ENCODE results near the gene ZDHHC11B. TPM values are rescaled to one million over a fixed set of nuclear protein-coding genes. Genes with fewer than 3 reads are reported as not detected.
"Not testable (repeated sequence)": the region's sequence is repeated elsewhere in the genome, so short reads cannot be mapped to it uniquely, and the experiment has no call there.

The ZDHHC11B gene
- total RNA-seq, 2 donors from 2014 or later: 0.55 to 3.0 TPM

- TF ChIP-seq, protein P1, sequence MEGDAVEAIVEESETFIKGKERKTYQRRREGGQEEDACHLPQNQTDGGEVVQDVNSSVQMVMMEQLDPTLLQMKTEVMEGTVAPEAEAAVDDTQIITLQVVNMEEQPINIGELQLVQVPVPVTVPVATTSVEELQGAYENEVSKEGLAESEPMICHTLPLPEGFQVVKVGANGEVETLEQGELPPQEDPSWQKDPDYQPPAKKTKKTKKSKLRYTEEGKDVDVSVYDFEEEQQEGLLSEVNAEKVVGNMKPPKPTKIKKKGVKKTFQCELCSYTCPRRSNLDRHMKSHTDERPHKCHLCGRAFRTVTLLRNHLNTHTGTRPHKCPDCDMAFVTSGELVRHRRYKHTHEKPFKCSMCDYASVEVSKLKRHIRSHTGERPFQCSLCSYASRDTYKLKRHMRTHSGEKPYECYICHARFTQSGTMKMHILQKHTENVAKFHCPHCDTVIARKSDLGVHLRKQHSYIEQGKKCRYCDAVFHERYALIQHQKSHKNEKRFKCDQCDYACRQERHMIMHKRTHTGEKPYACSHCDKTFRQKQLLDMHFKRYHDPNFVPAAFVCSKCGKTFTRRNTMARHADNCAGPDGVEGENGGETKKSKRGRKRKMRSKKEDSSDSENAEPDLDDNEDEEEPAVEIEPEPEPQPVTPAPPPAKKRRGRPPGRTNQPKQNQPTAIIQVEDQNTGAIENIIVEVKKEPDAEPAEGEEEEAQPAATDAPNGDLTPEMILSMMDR (IDR thresholded peaks at IDR 0.05): no peak
- TF ChIP-seq POLR2AphosphoS5 (IDR thresholded peaks at IDR 0.05) (no peak), POLR2A (IDR thresholded peaks at IDR 0.05) (no peak)
- Histone ChIP-seq H3K27me3 (replicated peaks; ENCODE audit: insufficient read depth) (no peaks in the 10 kb centered on the region), H3K4me1 (replicated peaks) (no peaks in the 10 kb centered on the region)
These were observed 99.7 kb downstream of the ZDHHC11B start for GRCh38 chr5:684751-685216.

GRCh38 chr5:683551-684481 is 100.7 kb downstream of the ZDHHC11B start:
- no peaks in the 10 kb centered on the region for H3K9me3 ChIP-seq
- no peak overlapping the region for H3K4me3 ChIP-seq
- intact Hi-C loops (cut with DNase I): loop anchor here (2.0 kb wide), 1 partner anchor 91 kb away; no protein-coding TSS in a partner anchor
- H3K27me3 ChIP-seq (replicated peaks; ENCODE audit: insufficient read depth): no peaks in the 10 kb centered on the region
- TF ChIP-seq, protein P1 (IDR thresholded peaks at IDR 0.05): no peak
- no peak for TF ChIP-seq POLR2AphosphoS5 (IDR thresholded peaks at IDR 0.05)
- no peaks in the 10 kb centered on the region for H3K4me1 ChIP-seq (replicated peaks)
- no peak overlapping the region for H3K27ac ChIP-seq
- H3K36me3 ChIP-seq: no peaks in the 10 kb centered on the region
- no peak for DNase-seq (ENCODE audit: low spot score)
- WGBS: 81% methylated on average over 30 of the region's 30 CpGs

More at GRCh38 chr5:684751-685216, 99.7 kb downstream of the ZDHHC11B start:
- Histone ChIP-seq H3K27ac (no peak overlapping the region), H3K4me3 (no peak overlapping the region), H3K9me3 (no peaks in the 10 kb centered on the region), H3K36me3 (no peaks in the 10 kb centered on the region)
- DNase-seq (ENCODE audit: low spot score): no peak
- 81% methylated on average over 17 of the region's 17 CpGs for WGBS
- intact Hi-C loops (cut with DNase I): no loop called here

DNA sequence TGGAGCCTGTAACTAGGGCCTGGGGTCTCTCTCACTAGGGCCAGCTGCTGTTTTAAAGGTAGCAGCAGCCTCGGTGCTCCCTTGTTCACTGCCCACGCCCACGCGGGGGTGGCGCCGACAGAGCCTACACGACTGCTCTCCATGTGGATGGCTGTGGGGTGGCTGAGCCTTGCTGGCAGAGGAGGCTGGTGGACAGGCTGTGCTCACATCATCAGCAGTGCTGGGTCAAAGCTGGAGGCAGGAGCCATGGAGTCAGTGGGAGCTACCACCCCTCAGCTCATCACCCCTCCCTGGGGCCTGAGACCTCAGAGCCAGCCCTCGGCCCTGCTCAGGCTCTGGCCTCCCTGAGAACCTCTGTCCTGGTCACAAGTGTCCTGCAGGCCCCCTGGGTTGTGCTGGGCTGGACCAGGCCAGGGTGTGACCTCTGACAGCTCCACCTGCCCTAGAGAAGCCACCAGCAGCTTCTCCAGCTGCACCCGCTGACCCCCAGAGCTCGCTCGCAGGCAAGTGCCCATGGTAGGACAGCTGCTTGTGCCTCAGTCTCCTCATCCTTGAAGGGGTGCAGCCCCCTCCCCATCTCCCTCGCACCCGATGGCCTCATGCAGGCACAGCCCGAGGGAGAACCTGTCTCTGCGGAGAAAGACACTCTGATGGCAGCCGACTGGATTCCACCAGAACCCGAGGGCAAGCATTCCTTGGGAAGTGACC is 101.7 kb downstream of the ZDHHC11B start:
- H3K4me1 ChIP-seq (replicated peaks); H3K27ac ChIP-seq; H3K27me3 ChIP-seq (replicated peaks; ENCODE audit: insufficient read depth); H3K4me3 ChIP-seq; H3K9me3 ChIP-seq; DNase-seq (ENCODE audit: low spot score); H3K36me3 ChIP-seq: not testable (repeated sequence)
- 88% methylated on average over 13 of the region's 17 CpGs for WGBS
- intact Hi-C loops (cut with DNase I): loop anchor here (2.0 kb wide), 1 partner anchor 92 kb away; no protein-coding TSS in a partner anchor

GRCh38 chr5:682216-682615 is 102.3 kb downstream of the ZDHHC11B start:
- not testable (repeated sequence) for H3K27ac ChIP-seq; H3K4me3 ChIP-seq; H3K4me1 ChIP-seq (replicated peaks); H3K9me3 ChIP-seq; DNase-seq (ENCODE audit: low spot score); H3K27me3 ChIP-seq (replicated peaks; ENCODE audit: insufficient read depth); H3K36me3 ChIP-seq
- WGBS: no CpG with 5 or more reads among the region's 3 CpGs
- intact Hi-C loops (cut with DNase I): loop anchor here (2.0 kb wide), 1 partner anchor 93 kb away; no protein-coding TSS in a partner anchor

DNA sequence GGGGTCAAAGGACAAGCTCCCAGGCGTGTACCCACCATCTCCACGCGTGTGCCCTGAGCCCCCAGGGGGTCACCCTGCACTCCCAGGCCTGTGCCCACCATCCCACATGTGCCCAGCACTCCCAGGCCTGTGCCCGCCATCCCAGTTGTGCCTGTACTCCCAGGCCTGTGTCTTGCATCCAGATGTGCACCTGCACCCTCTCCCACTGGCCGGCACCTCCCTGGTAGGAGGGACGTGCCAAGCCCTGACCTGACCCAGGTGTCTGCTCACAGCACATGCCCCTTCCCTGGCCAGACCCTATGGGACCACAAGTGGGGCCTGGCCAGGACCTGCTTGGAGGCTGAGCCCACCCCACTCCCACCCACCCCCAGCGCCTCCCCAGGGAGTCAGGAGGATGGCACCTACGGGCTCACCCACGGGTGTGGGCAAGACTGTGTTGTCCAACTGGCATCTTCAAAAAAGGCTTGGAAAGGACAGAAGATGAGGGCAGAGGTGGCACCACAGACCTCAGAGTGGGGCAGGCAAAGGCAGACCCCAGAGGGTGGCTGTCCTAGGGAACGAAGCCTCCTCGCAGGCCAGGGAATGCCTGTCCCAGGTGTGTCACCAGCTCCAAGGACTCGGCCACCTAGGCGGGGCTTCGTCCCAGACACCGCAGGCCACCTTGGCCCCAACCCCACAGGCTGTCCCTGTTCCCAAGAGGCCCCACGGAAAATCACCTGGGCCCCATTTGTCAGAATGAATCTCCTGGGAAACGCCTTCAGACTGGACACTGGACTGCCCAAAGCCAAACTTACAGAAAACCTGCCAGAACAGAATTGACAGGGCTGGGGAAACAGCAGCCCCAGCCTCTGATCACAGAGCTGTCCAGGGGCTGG is 103.0 kb downstream of the ZDHHC11B start:
- H3K9me3 ChIP-seq; H3K27me3 ChIP-seq (replicated peaks; ENCODE audit: insufficient read depth); H3K27ac ChIP-seq; H3K4me1 ChIP-seq (replicated peaks); H3K4me3 ChIP-seq; H3K36me3 ChIP-seq; DNase-seq (ENCODE audit: low spot score): not testable (repeated sequence)
- intact Hi-C loops (cut with DNase I): loop anchor here (2.0 kb wide), 1 partner anchor 93 kb away; no protein-coding TSS in a partner anchor
- 97% methylated on average over 13 of the region's 17 CpGs for WGBS

DNA sequence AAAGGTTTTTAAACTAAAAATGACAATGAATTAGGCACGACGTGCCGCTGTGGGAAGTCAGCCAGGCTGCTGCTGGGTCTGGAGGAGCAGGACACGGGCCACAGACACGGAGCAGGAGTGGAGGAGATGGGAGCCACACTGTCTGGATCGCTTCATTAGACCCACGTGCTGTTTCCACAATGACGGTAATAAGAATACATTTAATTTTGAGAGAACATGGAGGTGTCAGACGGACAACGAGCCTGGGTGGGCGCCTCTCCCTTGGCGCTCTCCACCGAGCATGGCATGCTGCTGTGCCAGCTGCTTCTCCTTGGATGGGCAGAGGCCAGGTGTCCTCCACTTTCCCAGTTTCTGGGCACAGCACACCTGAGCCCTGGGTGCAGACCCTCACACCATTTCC is 103.7 kb downstream of the ZDHHC11B start:
- WGBS: 75% methylated on average over 13 of the region's 13 CpGs
- H3K36me3 ChIP-seq; H3K4me1 ChIP-seq (replicated peaks); intact Hi-C loops (cut with DNase I); H3K9me3 ChIP-seq; H3K4me3 ChIP-seq; DNase-seq (ENCODE audit: low spot score); H3K27ac ChIP-seq; H3K27me3 ChIP-seq (replicated peaks; ENCODE audit: insufficient read depth): not testable (repeated sequence)

DNA sequence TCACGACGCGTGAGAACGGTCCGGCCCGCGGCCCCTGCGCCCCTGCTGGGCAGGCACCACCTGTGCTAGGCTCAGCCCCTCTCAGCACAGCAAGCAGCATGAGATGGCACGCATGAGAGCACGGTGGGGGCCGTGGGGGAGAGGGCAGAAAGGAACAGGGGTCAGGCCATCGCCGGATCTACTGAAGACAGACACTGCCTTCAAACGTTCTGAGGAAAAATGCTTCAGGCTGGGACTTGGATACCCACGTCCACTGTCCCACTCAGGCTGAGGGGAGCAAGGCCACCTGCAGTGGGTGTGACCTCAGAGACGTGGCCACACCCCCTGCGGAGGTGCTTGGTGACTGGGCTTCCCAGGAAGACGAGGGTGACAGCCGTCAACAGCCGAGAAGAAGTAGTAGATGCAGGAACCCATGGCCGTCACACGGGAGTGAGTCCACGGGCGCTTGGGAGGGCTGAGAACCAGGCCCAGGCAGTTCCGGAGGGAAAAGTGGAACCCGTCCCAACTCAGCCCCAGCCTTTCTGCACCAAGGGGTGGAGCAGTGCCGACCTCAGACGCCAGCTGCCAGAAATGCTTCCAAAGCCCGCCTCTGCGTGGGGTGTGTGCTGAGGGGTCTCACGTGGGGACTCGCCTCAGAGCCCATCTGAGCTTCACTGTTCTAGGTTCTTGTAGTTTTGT is 104.3 kb downstream of the ZDHHC11B start:
- intact Hi-C loops (cut with DNase I); H3K9me3 ChIP-seq; H3K4me3 ChIP-seq; H3K36me3 ChIP-seq; H3K4me1 ChIP-seq (replicated peaks); H3K27ac ChIP-seq; H3K27me3 ChIP-seq (replicated peaks; ENCODE audit: insufficient read depth); DNase-seq (ENCODE audit: low spot score): not testable (repeated sequence)
- WGBS: 78% methylated on average over 8 of the region's 32 CpGs

DNA sequence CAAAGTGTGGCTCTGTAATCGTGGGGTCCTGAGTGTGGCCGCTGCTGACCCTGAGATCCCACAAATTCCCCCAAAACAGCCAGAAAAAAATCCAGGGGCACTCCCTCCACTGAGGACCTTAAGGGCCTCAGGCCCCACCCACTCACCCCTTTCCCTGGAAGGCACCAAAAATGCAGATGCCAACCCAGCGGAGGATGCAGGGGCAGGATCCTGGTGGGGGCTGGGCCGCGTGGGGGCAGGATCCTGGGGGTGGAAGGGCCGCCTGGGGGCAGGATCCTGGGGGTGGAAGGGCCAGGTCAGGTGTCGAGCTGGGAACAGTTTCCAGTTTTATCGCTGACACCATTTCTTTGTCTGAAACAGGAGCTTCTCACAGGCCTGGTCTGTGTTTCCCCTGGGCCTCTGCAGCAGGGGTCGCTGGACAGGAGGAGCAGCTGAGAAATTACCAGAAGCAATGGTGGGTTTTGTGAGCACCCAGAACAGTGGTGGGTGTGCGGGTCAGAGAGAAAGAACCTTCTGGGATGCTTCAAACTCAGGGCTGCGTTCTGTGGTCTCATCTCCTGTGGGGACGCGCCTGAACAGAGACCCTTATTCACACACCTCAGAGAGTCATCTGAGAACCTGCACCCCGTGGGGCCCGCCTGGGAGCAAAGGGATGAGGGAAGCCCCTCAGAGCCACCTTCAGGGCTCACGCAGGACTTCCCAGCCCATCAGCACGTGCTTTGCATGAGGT is 105.2 kb downstream of the ZDHHC11B start:
- H3K4me1 ChIP-seq (replicated peaks); H3K9me3 ChIP-seq; H3K36me3 ChIP-seq; DNase-seq (ENCODE audit: low spot score); H3K27ac ChIP-seq; H3K4me3 ChIP-seq; intact Hi-C loops (cut with DNase I); H3K27me3 ChIP-seq (replicated peaks; ENCODE audit: insufficient read depth): not testable (repeated sequence)
- 71% methylated on average over 13 of the region's 17 CpGs for WGBS

All from prostate gland (tissue), 2 donors.